GM19193 (cell line): ENCODE data around the gene TTLL6.

ENCODE experiments used
- POLR2A ChIP-seq: IDR thresholded peaks from 4 replicates; pipeline ENCODE4 v1.6.1; 2011; ENCODE audit not compliant: insufficient read depth, insufficient read length; ENCODE audit errors: extremely low read depth

TTLL6 gene

GRCh38 chr17:48738424-48738802, 78.6 kb downstream of the TTLL6 start:
- no peak for TF ChIP-seq POLR2A

GRCh38 chr17:48737330-48738043, 79.5 kb downstream of the TTLL6 start:
- no peak for TF ChIP-seq POLR2A

DNA sequence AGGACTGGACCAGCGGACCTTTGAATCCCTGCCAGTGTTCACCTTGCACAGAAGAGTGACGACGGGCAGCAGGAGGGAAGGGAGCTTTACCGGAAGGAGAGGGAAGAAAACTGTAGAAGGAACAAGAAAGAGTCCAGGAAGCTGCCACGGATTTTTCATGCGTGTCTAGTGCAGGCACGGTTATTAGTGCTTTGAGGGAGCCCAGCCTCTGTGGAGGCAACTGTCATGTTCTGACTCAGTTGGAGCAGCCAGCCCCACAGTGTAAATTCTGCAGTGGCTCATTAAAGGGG, 82.0 kb downstream of the TTLL6 start:
- no peak for TF ChIP-seq POLR2A

- TF ChIP-seq POLR2A = no peak
Measured at GRCh38 chr17:48734333-48735061, 82.5 kb downstream of the TTLL6 start.

- TF ChIP-seq POLR2A = no peak
Measured at GRCh38 chr17:48733632-48734328, 83.2 kb downstream of the TTLL6 start.

GRCh38 chr17:48732688-48733629, 84.1 kb downstream of the TTLL6 start:
- no peak for TF ChIP-seq POLR2A

DNA sequence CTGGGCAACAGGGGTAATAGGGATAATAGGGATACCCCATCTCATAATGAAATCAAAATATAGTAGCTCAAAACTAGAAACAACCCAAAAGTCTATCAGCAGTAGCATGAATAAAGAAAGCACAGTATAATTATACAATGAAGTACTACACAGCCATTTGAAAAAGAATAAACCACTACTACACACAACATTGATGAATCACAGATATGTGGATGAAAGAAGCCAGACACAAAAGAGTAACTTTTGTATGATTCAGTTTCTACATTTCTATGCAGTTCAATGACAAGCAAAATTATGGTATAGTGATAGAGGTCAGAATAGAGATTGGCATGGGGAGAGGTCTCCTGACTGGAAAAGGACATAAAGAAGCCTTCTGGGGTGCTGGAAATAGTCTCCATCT, 85.7 kb downstream of the TTLL6 start:
- no peak for TF ChIP-seq POLR2A

DNA sequence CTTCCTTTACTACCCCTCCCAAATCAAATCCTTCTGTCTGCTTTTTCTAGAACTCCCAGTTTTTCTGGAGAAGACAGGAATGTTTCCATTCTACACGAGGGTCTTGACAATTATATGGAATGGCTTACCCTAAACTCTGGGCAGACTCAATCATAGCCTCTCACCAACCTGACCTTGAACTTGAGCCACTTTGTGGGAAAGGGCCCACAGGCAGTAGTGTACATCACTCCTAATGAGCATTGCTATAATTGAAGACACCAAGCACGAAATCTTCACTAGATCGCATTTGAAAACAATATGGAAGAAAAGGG, 86.8 kb downstream of the TTLL6 start:
- TF ChIP-seq POLR2A = no peak

DNA sequence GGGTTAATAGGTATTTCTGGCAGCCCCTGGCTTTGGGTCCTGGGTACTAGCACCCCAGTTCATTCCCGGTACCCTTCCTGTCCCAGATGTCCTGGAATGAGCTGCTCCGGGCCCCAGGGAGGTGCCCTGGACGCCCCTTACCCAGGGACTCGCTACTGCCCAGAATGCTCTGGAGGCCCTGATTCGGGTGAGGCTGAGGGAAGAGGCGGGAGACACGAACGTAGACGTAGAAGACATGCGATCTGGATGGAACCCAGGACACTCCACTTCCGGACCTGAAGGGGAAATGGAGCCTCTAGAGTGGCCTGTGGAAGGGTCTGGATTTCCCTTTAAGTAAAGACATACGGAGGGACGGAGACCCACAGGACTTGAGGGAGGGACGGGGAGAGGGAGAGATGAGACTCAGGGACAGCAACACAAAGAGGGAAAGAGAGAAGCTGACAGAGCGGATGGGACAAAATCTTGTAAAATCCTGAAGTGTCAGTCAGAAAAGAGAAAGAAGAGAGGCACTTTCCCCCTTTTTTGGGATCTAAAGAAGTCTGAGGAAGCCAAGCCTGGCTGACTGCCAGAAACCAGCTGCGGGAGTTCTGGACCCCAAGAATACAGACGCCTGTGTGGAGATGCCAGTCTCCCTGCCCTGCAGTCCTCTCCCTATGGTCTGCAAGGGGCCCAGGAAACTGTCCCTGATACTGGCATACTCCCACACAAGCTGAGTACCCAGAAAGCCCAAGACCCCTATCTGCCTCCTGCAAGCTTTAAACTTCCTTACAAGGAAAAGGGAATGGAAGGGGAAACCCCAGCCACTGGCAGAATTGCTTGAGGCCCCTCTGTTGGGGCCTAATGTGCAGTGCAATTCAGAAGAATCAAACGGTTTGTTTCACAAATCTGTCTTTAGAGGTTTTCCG, 87.4 kb downstream of the TTLL6 start:
- TF ChIP-seq POLR2A = no peak

DNA sequence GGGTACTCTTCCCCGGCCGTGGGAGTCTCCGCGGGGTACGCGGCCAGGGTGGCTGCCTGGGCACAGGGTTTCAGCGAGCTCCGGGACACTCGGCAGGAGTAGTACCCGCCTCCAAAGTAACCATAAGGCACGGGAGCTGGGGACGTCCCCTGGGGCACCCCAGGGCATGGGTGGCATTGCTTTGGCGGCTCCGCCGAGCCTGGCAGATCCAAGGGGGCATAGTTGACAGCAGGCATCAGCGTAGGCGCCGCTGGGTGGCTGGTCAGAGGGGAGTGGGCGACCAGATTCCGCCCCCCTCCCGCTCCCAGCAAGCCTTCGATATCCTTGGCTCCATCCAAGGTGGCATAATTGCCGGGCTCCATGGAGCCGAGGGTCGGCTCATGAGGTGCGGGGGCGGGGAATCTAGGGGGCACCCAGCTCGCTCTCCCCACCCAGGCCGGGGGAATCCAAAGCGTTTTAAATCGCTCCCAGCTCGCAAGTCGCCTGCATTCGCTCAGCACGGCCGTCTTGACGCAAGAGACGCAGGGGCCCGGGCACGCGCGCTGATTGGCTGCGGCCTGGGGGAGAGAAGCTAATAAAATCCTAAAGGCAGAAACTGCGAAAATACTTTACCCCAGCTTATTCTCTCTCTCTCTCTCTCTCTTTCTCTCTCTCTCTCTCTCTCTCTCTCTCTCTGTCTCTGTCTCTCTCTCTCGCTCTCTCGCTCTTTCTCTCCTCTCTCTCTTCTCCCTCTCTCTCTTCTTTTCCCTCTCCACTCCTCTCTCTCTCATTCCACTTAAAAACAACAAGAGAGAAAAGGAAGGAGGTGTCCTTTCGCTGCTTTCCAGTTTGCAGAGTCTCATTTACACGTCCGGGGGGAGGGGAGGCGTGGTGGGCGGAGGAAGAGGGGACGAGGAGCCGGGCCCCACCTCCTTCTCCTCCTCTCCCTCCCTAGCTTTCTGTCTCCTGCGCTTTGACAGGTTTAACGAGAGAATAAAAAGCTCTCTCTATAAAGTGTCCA, 88.5 kb downstream of the TTLL6 start, which contains the start of gene HOXB13:
HOXB13 (minus strand) TSS at position 519 of the 1,000 bp plus-strand sequence; CDS start at position 362, 157 bp downstream.
- TF ChIP-seq POLR2A = no peak

- no peak for TF ChIP-seq POLR2A
Measured at GRCh38 chr17:48727415-48728175, 89.4 kb downstream of the TTLL6 start.

GRCh38 chr17:48726916-48727286, 90.1 kb downstream of the TTLL6 start:
- TF ChIP-seq POLR2A = no peak
